Liver (tissue), 9 donors: ENCODE measurements around the gene HDAC10. TPM values are rescaled to one million over a fixed set of nuclear protein-coding genes. Genes with fewer than 3 reads are reported as not detected.

Experiments used
- DNase-seq: peaks from one replicate; pipeline ENCODE4 v3.0.0-alpha.2; 2017; ENCODE audit warnings: low spot score
- H3K27ac ChIP-seq, 2 donors: one replicate each; pipeline ENCODE4 v1.7.0; 2013; ENCODE audit warnings: inconsistent platforms in 2 of 2, low read length in 2 of 2, control low read depth in 1 of 2, low read depth in 1 of 2, mild to moderate bottlenecking in 1 of 2
- H3K27me3 ChIP-seq, 4 donors: one replicate each; pipeline versions ENCODE4 v1.6.1 to v1.7.0; 2013; ENCODE audit warnings: low read length in 3 of 4, inconsistent platforms in 1 of 4, mild to moderate bottlenecking in 1 of 4, moderate library complexity in 1 of 4; ENCODE audit not compliant: control insufficient read depth in 4 of 4, insufficient read depth in 4 of 4
- H3K36me3 ChIP-seq, 4 donors: one replicate each; pipeline versions ENCODE4 v1.6.1 to v1.7.0; 2013; ENCODE audit warnings: low read length in 3 of 4, mild to moderate bottlenecking in 3 of 4, low read depth in 1 of 4, moderate library complexity in 1 of 4; ENCODE audit not compliant: control insufficient read depth in 4 of 4, insufficient read depth in 3 of 4
- H3K4me1 ChIP-seq, 4 donors: one replicate each; pipeline versions ENCODE4 v1.6.1 to v1.7.0; 2013; ENCODE audit warnings: low read length in 3 of 4, mild to moderate bottlenecking in 3 of 4, moderate library complexity in 1 of 4; ENCODE audit not compliant: control insufficient read depth in 4 of 4, insufficient read depth in 4 of 4
- H3K4me3 ChIP-seq, 3 donors: one replicate each; pipeline versions ENCODE4 v1.6.1 to v1.7.0; 2013; ENCODE audit warnings: low read length in 3 of 3, control low read depth in 1 of 3, low read depth in 1 of 3, mild to moderate bottlenecking in 1 of 3
- H3K9ac ChIP-seq, 2 donors: one replicate each; pipeline ENCODE4 v1.7.0; 2013; ENCODE audit warnings: low read length in 2 of 2, mild to moderate bottlenecking in 2 of 2, moderate library complexity in 2 of 2, control low read depth in 1 of 2, low read depth in 1 of 2
- H3K9me3 ChIP-seq, 4 donors: one replicate each; pipeline versions ENCODE4 v1.6.1 to v1.7.0; 2013; ENCODE audit warnings: low read length in 3 of 4; ENCODE audit not compliant: control insufficient read depth in 4 of 4
- CTCF ChIP-seq: fragments of 150-350 bp; IDR thresholded peaks from 2 replicates; pipeline ENCODE4 v1.5.1; 2017; ENCODE audit warnings: improper control_type of control experiment, low read depth, low read length; ENCODE audit not compliant: missing input control
- EGR1 ChIP-seq, 2 donors: IDR thresholded peaks; 2 replicates each; pipeline ENCODE4 v1.6.1; 2016 to 2018; ENCODE audit warnings: antibody characterized with exemption in 2 of 2, low read depth in 2 of 2
- FOXA2 ChIP-seq: IDR thresholded peaks from 2 replicates; pipeline ENCODE4 v1.6.1; 2016; ENCODE audit warnings: antibody characterized with exemption
- GABPA ChIP-seq, 2 donors: IDR thresholded peaks in 1 of 2; conservative IDR thresholded peaks in 1 of 2; 2 replicates each; pipeline ENCODE4 v1.6.1; 2016; ENCODE audit warnings: antibody characterized with exemption in 2 of 2, mild to moderate bottlenecking in 1 of 2, moderate library complexity in 1 of 2
- HNF4A ChIP-seq, 2 donors: conservative IDR thresholded peaks; 2 replicates each; pipeline ENCODE4 v1.6.1; 2016; ENCODE audit warnings: antibody characterized with exemption in 2 of 2, mild to moderate bottlenecking in 2 of 2
- HNF4G ChIP-seq: IDR thresholded peaks from 2 replicates; pipeline ENCODE4 v1.6.1; 2016; ENCODE audit warnings: antibody characterized with exemption
- JUND ChIP-seq, 2 donors: IDR thresholded peaks; 2 replicates each; pipeline ENCODE4 v1.6.1; 2016; ENCODE audit warnings: antibody characterized with exemption in 2 of 2
- MAX ChIP-seq: IDR thresholded peaks from 2 replicates; pipeline ENCODE4 v1.6.1; 2016; ENCODE audit warnings: antibody characterized with exemption
- NR2F2 ChIP-seq: IDR thresholded peaks from 2 replicates; pipeline ENCODE4 v1.6.1; 2016; ENCODE audit warnings: antibody characterized with exemption
- RAD21 ChIP-seq, 2 donors: IDR thresholded peaks; 2 replicates each; pipeline ENCODE4 v1.6.1; 2016; ENCODE audit warnings: antibody characterized with exemption in 2 of 2, mild to moderate bottlenecking in 2 of 2
- REST ChIP-seq: IDR thresholded peaks from 2 replicates; pipeline ENCODE4 v1.6.1; 2016; ENCODE audit warnings: antibody characterized with exemption, mild to moderate bottlenecking
- SP1 ChIP-seq: IDR thresholded peaks from 2 replicates; pipeline ENCODE4 v1.6.1; 2018; ENCODE audit warnings: antibody characterized with exemption, mild to moderate bottlenecking
- YY1 ChIP-seq: IDR thresholded peaks from 2 replicates; pipeline ENCODE4 v1.6.1; 2016; ENCODE audit warnings: antibody characterized with exemption, mild to moderate bottlenecking
- WGBS: extraction: QIAGEN DNeasy Blood & Tissue Kit; methylation state at CpG from one replicate; pipeline ENCODE4 v1.1.7; 2013; 5-methylcytosine and 5-hydroxymethylcytosine counted together
- polyA plus RNA-seq, 2 donors: library from polyadenylated mRNA; stranded (reverse) in 1 of 2; unstranded in 1 of 2; fragments of 200-250 nt in 1 of 2; fragments of >200 nt in 1 of 2; fragmentation: Nextera tagmentation in 1 of 2; extraction: Ambion mirVana in 1 of 2; gene quantifications; one replicate each; pipeline versions ENCODE4 v1.2.1 to v1.2.3, GENCODE V29; 2013 to 2015
- total RNA-seq, 2 donors: library from RNA; depleted of rRNA; stranded (reverse); fragments of >200 nt; gene quantifications; one replicate each; pipeline ENCODE4 v1.2.3, GENCODE V29; 2014
- donor health status: healthy.
- donor health status: healthy.
- donor health status: healthy.
- donor health status: healthy.
- donor health status: healthy.

Gene HDAC10
- total and polyA plus RNA-seq, 4 donors: 6.2 to 18.2 (median 13.6) TPM

GRCh38 chr22:50245214-50246072 lies 5.6 kb downstream of the HDAC10 start:
- Histone ChIP-seq H3K4me3 (peak overlapping the region; percentile 78 to 99 (median 87)), H3K36me3 (peaks cover 0 to 4% (median 2%) of the 10 kb centered on the region in 4 donors), H3K9ac (peak overlapping the region; percentile 6 to 13), H3K9me3 (no peaks in the 10 kb centered on the region), H3K27ac (peak overlapping the region; percentile 80 to 95), H3K27me3 (no peaks in the 10 kb centered on the region), H3K4me1 (peaks cover 9 to 72% (median 58%) of the 10 kb centered on the region in 4 donors)
- TF ChIP-seq GABPA (IDR thresholded peaks at IDR 0.05 in 1 of 2, conservative IDR thresholded peaks at IDR 0.05 in 1 of 2): peak in 1 of 2 donors; percentile 57
- no peak for TF ChIP-seq RAD21 (IDR thresholded peaks at IDR 0.05)
- no peak for TF ChIP-seq JUND (IDR thresholded peaks at IDR 0.05)
- WGBS: 14% methylated on average over 53 of the region's 53 CpGs
- DNase-seq: no peak

- no peaks in the 10 kb centered on the region for H3K27me3 ChIP-seq
- H3K36me3 ChIP-seq: peaks cover 2 to 10% (median 7%) of the 10 kb centered on the region in 4 donors
- H3K9me3 ChIP-seq: no peaks in the 10 kb centered on the region
- DNase-seq: peak; percentile 94
- peak within 1 kb of the TSS; percentile 80 to 95 for H3K27ac ChIP-seq
- peaks cover 3 to 66% (median 50%) of the 10 kb centered on the region in 4 donors for H3K4me1 ChIP-seq
- TF ChIP-seq CTCF (peak; percentile 23), HNF4G (no peak), RAD21 (IDR thresholded peaks at IDR 0.05) (peak in 1 of 2 donors; percentile 27), EGR1 (IDR thresholded peaks at IDR 0.05; ENCODE audit: low read depth in 2 of 2) (no peak), GABPA (IDR thresholded peaks at IDR 0.05 in 1 of 2, conservative IDR thresholded peaks at IDR 0.05 in 1 of 2) (peak; percentile 95 to 99), NR2F2 (no peak), YY1 (peak; percentile 72), HNF4A (conservative IDR thresholded peaks at IDR 0.05) (peak in 1 of 2 donors; percentile 37), FOXA2 (no peak), MAX (no peak), REST (peak; percentile 8), SP1 (peak; percentile 58)
- WGBS: under 1% methylated on average over 76 of the region's 76 CpGs
- peak within 1 kb of the TSS; percentile 78 to 99 (median 87) for H3K4me3 ChIP-seq
- H3K9ac ChIP-seq: peak within 1 kb of the TSS; percentile 46 to 89
Observed at GRCh38 chr22:50244420-50245213, 6.4 kb downstream of the HDAC10 start, which contains the start of gene TUBGCP6. TUBGCP6 (minus strand) TSS chr22:50245023; CDS start chr22:50244459, 564 bp downstream.
